ENCODE measurements around the gene KRTAP6-1.

KRTAP6-1 gene, protein sequence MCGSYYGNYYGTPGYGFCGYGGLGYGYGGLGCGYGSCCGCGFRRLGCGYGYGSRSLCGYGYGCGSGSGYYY

GRCh38 chr21:30613836-30614235 lies at the start of gene KRTAP6-1:
Gene KRTAP6-1, minus strand, starts transcription at chr21:30613930. Its CDS starts 26 bp downstream, at chr21:30613904.
- DNase-seq = no peak

- DNase-seq = no peak
Measured at GRCh38 chr21:30652891-30653290, 39.2 kb upstream of the KRTAP6-1 start.

DNA sequence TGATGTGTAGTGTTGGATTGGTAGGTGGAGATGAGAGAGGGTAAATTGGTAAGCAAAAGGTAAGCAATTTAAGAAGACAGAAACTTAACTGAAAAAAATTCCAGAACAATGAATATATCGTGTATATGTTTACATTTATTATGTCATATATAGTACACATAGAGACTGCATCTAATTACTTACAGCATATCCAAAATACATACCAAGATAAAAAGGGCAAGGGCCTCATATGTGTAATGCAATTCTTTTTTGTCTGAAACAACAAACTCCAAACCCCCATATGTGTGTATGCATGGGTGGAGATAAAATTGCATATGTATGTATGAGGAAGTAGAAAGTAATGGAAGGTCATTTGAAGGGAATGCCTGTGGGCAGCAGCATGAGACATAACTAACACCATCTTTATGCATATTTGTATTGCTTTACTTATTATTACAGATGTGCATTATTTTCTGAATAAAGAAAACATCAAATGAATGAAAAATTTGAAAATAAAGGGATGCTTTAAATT lies 33.2 kb upstream of the KRTAP6-1 start:
- DNase-seq = no peak

- no peak for DNase-seq
Measured at GRCh38 chr21:30642564-30642963, 28.8 kb upstream of the KRTAP6-1 start, which contains the start of gene KRTAP20-3. Gene KRTAP20-3, plus strand, starts transcription at chr21:30642864.

GRCh38 chr21:30638686-30639085 lies 25.0 kb upstream of the KRTAP6-1 start:
- DNase-seq = no peak

GRCh38 chr21:30634906-30635305 lies 21.2 kb upstream of the KRTAP6-1 start, which contains the start of gene KRTAP20-2:
Gene KRTAP20-2, plus strand, starts transcription at chr21:30635206. Its CDS starts 58 bp downstream, at chr21:30635264.
- no peak for DNase-seq

- DNase-seq = no peak
Measured at GRCh38 chr21:30629200-30629599, 15.5 kb upstream of the KRTAP6-1 start.

GRCh38 chr21:30628109-30628508 lies 14.4 kb upstream of the KRTAP6-1 start:
- DNase-seq = no peak

GRCh38 chr21:30625449-30626165 lies 11.9 kb upstream of the KRTAP6-1 start:
- no peak for DNase-seq

GRCh38 chr21:30623362-30623761 lies 9.6 kb upstream of the KRTAP6-1 start:
- no peak for DNase-seq

GRCh38 chr21:30620522-30620921 lies 6.8 kb upstream of the KRTAP6-1 start, which contains the start of gene KRTAP20-4:
Gene KRTAP20-4, plus strand, starts transcription at chr21:30620627.
- no peak for DNase-seq

GRCh38 chr21:30620080-30620479 lies 6.3 kb upstream of the KRTAP6-1 start:
- no peak for DNase-seq

DNA sequence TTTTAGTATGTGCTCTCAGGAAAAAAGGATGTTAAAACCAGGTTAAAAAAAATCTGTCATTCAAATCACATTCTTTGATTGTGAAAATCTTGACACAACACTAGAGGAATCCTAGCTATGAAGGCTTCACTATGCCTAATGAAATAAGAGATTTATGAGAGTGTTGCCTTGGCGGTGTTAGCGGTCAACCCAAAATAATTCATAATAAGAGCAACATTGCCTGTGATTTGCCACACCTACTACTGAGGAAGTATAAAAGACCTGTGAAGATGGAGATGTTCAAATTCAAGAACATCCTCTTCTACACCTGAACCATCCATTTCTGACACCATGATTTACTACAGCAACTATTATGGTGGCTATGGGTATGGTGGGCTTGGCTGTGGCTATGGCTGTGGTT lies 2.4 kb upstream of the KRTAP6-1 start, which contains the start of gene KRTAP20-1:
Gene KRTAP20-1 (plus strand): TSS at position 301 of the 400 bp plus-strand sequence. CDS start 30 bp downstream, at position 331.
- no peak for DNase-seq

DNA sequence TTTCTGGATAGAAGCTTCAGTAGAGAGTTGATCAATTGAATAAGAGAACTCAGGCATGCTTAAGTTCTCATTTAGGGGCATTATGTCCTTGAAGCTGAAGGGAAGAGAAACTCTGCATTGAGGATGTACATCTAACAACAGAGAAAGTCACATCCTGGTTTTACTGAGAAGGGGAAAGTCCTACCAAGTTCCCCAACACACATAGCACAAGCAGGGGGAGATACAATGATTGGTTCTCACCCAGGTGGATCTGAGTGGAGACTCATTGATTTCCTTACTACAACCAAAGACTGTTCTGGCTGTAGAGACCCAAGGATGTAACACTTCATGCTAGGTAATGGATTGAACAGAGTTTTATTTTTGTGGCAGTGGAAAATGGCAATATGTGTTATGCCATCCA lies 1.5 kb upstream of the KRTAP6-1 start:
- no peak for DNase-seq

DNA sequence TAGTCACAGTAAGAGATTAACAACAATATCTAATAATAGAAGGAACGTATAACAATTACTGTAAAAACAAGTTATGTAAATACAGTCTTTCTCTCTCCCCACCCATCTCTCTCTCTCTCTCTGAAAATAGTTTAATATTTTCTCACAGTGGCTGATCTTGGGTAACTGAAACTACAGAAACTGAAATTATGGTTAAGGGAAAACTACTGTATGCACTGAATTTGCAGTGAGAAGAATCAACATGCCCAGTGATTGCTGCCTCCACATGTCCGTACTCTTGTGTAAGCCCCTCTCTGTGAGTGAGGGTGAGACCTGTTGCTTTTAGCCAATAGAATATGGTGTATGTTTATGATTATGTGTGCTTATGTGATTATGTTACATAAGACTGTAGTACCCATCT lies 1.6 kb downstream of the KRTAP6-1 start:
- DNase-seq = no peak

DNA sequence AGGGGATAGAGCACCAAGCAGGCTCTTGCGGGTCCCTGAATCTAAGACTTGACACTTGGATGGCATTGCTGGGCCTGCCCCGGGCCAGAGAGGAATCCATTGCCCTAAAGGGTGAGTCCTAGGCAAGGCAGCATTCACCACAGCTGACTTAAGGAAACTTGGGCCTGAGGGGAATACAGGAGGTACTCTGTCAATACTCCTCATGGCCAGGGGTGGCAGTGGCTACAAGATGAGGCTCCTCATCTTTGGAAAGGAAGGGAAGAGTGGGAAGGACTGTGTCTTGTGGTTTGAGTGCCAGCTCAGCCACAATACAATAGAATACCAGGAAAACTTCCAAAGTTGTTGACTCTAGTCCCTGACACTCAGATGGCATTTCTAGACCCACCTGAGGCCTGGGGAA lies 7.8 kb downstream of the KRTAP6-1 start:
- no peak for DNase-seq

GRCh38 chr21:30600787-30601186 lies 12.9 kb downstream of the KRTAP6-1 start, which contains the start of gene KRTAP22-1:
Gene KRTAP22-1, plus strand, starts transcription at chr21:30601087.
- DNase-seq = no peak

- no peak for DNase-seq
Measured at GRCh38 chr21:30598802-30599201, 14.9 kb downstream of the KRTAP6-1 start, which contains the start of gene KRTAP6-2. Gene KRTAP6-2, minus strand, starts transcription at chr21:30598902. Its CDS starts 28 bp downstream, at chr21:30598874.

- no peak for DNase-seq
Measured at GRCh38 chr21:30592140-30592539, 21.6 kb downstream of the KRTAP6-1 start, which contains the start of gene KRTAP6-3. Gene KRTAP6-3, plus strand, starts transcription at chr21:30592440. Its CDS starts 6 bp downstream, at chr21:30592446.

DNA sequence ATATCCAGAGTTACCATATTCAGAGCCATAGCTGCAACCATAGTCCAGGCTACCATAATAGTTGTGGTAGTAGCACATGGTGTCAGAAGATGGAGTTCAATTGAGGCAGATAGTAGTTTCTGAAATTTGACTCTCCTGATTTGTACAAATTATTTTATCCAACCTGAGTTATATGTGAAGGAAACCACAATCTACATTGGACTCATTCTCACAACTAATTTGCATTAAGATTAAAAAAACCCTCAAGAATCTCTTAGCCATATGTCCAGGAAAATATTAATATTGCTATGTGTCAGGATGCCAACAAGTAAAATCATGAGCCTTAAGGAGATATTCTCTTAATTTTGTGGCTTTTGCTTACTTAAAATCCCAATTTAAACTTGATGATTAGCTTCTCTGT lies 23.4 kb downstream of the KRTAP6-1 start, which contains the start of gene KRTAP22-2:
Gene KRTAP22-2 (minus strand): TSS at position 101 of the 400 bp plus-strand sequence.
- no peak for DNase-seq

- DNase-seq = no peak
Measured at GRCh38 chr21:30582870-30583269, 30.9 kb downstream of the KRTAP6-1 start.

GRCh38 chr21:30580132-30580531 lies 33.6 kb downstream of the KRTAP6-1 start:
- no peak for DNase-seq

GRCh38 chr21:30579346-30579745 lies 34.4 kb downstream of the KRTAP6-1 start:
- no peak for DNase-seq

GRCh38 chr21:30577766-30578165 lies 36.0 kb downstream of the KRTAP6-1 start:
- DNase-seq = no peak

Measured in RPMI8226 (cell line).